ENCODE data around the gene COL4A1.

COL4A1 gene

GRCh38 chr13:110245416-110245899 is 61.5 kb downstream of the COL4A1 start:
- DNase-seq (ENCODE audit: low read depth), result no peak
- no peak overlapping the region for H3K4me3 ChIP-seq (ENCODE audit: low read depth, low read length)
- TF ChIP-seq CTCF (IDR thresholded peaks at IDR 0.05; ENCODE audit: control insufficient read depth, extremely low read depth, insufficient read depth), result no peak

GRCh38 chr13:110244976-110245375 is 62.0 kb downstream of the COL4A1 start:
- DNase-seq (ENCODE audit: low read depth), result no peak
- H3K4me3 ChIP-seq (ENCODE audit: low read depth, low read length), result no peak overlapping the region
- TF ChIP-seq CTCF (IDR thresholded peaks at IDR 0.05; ENCODE audit: control insufficient read depth, extremely low read depth, insufficient read depth), result no peak

GRCh38 chr13:110244071-110244830 is 62.7 kb downstream of the COL4A1 start:
- no peak overlapping the region for H3K4me3 ChIP-seq (ENCODE audit: low read depth, low read length)
- TF ChIP-seq CTCF (IDR thresholded peaks at IDR 0.05; ENCODE audit: control insufficient read depth, extremely low read depth, insufficient read depth), result no peak
- DNase-seq (ENCODE audit: low read depth), result no peak

- no peak overlapping the region for H3K4me3 ChIP-seq (ENCODE audit: low read depth, low read length)
- DNase-seq (ENCODE audit: low read depth), result no peak
- TF ChIP-seq CTCF (IDR thresholded peaks at IDR 0.05; ENCODE audit: control insufficient read depth, extremely low read depth, insufficient read depth), result no peak
Observed at GRCh38 chr13:110242615-110243014, 64.3 kb downstream of the COL4A1 start.

- no peak for DNase-seq (ENCODE audit: low read depth)
- no peak for TF ChIP-seq CTCF (IDR thresholded peaks at IDR 0.05; ENCODE audit: control insufficient read depth, extremely low read depth, insufficient read depth)
- no peak overlapping the region for H3K4me3 ChIP-seq (ENCODE audit: low read depth, low read length)
Observed at GRCh38 chr13:110240943-110241342, 66.0 kb downstream of the COL4A1 start.

- no peak for TF ChIP-seq CTCF (IDR thresholded peaks at IDR 0.05; ENCODE audit: control insufficient read depth, extremely low read depth, insufficient read depth)
- no peak for DNase-seq (ENCODE audit: low read depth)
- no peak overlapping the region for H3K4me3 ChIP-seq (ENCODE audit: low read depth, low read length)
Observed at GRCh38 chr13:110240352-110240751, 66.6 kb downstream of the COL4A1 start.
